Measurements from ENCODE around the gene GLIPR2.

Gene GLIPR2

DNA sequence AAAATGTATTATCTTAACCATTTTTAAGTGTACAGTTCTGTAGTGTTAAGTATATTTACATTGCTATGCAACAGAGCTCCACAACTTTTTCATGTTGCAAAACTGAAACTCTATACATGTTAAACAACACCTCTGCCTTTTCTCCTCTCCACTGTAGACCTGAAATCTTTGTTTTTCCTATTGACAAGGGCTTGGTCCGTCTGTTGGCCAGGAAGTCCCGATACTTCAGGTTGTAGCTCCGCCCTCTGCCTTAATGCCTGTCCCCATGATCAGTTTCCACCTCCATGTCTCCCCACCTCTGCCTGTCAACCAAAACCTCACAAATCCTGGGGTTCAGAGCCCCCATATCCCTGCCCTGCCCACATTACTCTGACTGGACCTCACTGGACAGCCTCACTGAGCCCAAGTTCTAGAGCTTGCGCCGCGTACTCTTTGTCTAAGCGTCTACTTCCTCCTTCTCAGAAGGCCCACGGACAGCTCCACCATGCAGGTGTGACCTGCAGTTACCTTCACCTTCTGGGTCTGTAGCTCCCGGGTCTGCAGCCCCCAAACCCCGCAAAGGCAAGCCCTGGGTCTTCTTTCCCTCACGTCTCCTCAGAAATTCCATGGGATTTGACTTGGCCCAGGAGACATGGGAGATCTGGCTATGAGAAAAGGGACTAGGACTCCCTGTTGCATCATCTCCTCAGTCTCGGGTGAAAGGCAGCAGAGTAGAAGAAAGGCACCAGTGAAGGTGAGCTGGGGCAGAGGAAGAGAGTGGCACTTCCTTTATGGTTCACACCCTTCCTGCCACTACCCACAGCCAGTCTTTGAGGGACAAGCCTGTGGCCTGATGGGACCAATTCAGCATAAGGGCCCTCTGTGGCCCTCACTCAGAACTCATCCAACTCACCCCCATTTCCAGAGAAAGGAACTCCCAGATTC is 8.0 kb downstream of the GLIPR2 start:
- 99% methylated on average over 10 to 11 of the region's 12 CpGs for WGBS, 2 experiments (ENCODE audit: insufficient coverage in 2 of 2)
- H3K4me1 ChIP-seq (ENCODE audit: control insufficient read depth, insufficient read depth, low read length, poor library complexity, severe bottlenecking) = peaks cover 15% of the 10 kb centered on the region
- no peak overlapping the region for H3K27ac ChIP-seq (ENCODE audit: low read depth, low read length, severe bottlenecking)
- H3K36me3 ChIP-seq (ENCODE audit: control insufficient read depth, insufficient read depth, low read length) = peaks cover 60% of the 10 kb centered on the region
- peaks cover 8% of the 10 kb centered on the region for H3K9me3 ChIP-seq (ENCODE audit: control insufficient read depth, low read length)
- H3K4me3 ChIP-seq (ENCODE audit: extremely low read depth, insufficient read depth, low read length, poor library complexity, severe bottlenecking) = no peak overlapping the region

DNA sequence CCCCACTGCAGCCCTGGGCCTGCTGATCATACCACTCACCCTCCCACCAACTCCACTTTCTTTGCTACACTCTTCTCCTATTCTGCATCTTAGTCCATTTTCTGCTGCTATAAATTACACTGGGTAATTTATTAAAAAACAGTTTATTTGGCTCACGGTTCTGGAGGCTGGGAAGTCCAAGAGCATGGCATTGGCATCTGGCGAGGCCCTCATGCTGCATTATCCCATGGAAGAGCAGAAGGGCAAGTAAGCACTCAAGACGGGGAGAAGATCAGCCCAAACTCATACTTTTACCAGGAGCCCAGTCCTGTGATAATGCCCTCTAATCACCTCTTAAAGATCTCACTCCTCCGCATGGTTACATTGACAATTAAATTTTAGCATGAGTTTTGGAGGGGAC is 9.4 kb downstream of the GLIPR2 start:
- WGBS, 2 experiments (ENCODE audit: insufficient coverage in 2 of 2) = 90 to 96% methylated on average over 3 to 4 of the region's 4 CpGs
- Histone ChIP-seq H3K27ac (ENCODE audit: low read depth, low read length, severe bottlenecking) (no peak overlapping the region), H3K36me3 (ENCODE audit: control insufficient read depth, insufficient read depth, low read length) (peaks cover 70% of the 10 kb centered on the region), H3K9me3 (ENCODE audit: control insufficient read depth, low read length) (peaks cover 8% of the 10 kb centered on the region), H3K4me1 (ENCODE audit: control insufficient read depth, insufficient read depth, low read length, poor library complexity, severe bottlenecking) (peaks cover 16% of the 10 kb centered on the region), H3K4me3 (ENCODE audit: extremely low read depth, insufficient read depth, low read length, poor library complexity, severe bottlenecking) (no peak overlapping the region)

DNA sequence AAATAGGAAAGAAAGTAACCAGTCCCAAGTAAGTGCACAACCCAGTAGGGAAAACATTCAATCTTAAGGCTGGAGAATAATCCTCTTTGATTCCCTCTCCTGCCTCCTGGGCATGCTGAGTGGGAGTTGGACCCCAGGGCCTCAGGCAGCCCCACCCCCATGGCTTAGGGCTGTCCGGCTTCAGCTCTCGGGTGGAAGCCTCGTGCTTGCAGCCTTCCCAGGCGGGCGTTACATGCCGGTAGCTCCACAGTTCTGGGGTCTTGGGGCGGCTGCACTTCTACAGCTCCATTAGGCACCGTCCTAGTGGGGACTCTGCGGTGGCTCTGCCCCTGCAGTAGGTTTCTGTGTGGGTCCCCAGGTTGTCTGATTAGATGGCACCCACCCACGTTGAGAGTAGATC is 10.1 kb downstream of the GLIPR2 start:
- peaks cover 20% of the 10 kb centered on the region for H3K4me1 ChIP-seq (ENCODE audit: control insufficient read depth, insufficient read depth, low read length, poor library complexity, severe bottlenecking)
- peaks cover 77% of the 10 kb centered on the region for H3K36me3 ChIP-seq (ENCODE audit: control insufficient read depth, insufficient read depth, low read length)
- H3K9me3 ChIP-seq (ENCODE audit: control insufficient read depth, low read length) = peaks cover 8% of the 10 kb centered on the region

DNA sequence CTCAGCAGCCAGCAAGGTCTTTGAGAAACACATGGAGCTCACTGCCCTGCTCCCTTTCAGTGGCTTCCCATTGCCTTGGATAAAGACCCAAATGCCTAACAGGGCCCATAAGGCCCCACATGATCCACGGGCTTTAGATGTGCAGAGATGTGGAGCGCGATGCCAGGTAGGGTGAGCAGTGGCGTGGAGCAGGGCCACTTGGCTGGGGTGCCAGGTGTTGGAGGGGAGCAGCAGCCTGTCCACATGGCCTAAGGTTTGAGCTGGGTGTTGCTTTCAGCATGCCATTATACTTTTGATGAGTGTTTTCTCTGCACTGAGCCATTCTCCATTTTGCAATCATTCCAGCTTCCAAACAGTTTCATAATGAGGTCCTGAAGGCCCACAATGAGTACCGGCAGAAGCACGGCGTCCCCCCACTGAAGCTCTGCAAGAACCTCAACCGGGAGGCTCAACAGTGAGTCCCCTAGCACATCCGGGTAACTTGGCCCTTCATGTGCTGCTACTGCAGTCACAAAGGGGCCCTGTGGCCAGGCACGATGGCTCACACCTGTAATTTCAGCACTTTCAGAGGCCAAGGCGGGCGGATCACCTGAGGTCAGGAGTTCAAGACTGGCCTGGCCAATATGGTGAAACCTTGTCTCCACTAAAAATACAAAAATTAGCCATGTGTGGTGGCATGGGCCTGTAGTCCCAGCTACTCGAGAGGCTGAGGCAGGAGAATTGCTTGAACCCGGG is 11.1 kb downstream of the GLIPR2 start:
- no peak overlapping the region for H3K27ac ChIP-seq (ENCODE audit: low read depth, low read length, severe bottlenecking)
- no peak overlapping the region for H3K4me3 ChIP-seq (ENCODE audit: extremely low read depth, insufficient read depth, low read length, poor library complexity, severe bottlenecking)
- peaks cover 8% of the 10 kb centered on the region for H3K9me3 ChIP-seq (ENCODE audit: control insufficient read depth, low read length)
- peaks cover 74% of the 10 kb centered on the region for H3K36me3 ChIP-seq (ENCODE audit: control insufficient read depth, insufficient read depth, low read length)
- H3K4me1 ChIP-seq (ENCODE audit: control insufficient read depth, insufficient read depth, low read length, poor library complexity, severe bottlenecking) = peaks cover 24% of the 10 kb centered on the region
- 97 to 98% methylated on average over 9 to 14 of the region's 14 CpGs for WGBS, 2 experiments (ENCODE audit: insufficient coverage in 2 of 2)

More for the DNA sequence above, 10.1 kb downstream of the GLIPR2 start:
- Histone ChIP-seq H3K4me3 (ENCODE audit: extremely low read depth, insufficient read depth, low read length, poor library complexity, severe bottlenecking) (no peak overlapping the region), H3K27ac (ENCODE audit: low read depth, low read length, severe bottlenecking) (no peak overlapping the region)
- 91 to 97% methylated on average over 10 of the region's 10 CpGs for WGBS, 2 experiments (ENCODE audit: insufficient coverage in 2 of 2)

DNA sequence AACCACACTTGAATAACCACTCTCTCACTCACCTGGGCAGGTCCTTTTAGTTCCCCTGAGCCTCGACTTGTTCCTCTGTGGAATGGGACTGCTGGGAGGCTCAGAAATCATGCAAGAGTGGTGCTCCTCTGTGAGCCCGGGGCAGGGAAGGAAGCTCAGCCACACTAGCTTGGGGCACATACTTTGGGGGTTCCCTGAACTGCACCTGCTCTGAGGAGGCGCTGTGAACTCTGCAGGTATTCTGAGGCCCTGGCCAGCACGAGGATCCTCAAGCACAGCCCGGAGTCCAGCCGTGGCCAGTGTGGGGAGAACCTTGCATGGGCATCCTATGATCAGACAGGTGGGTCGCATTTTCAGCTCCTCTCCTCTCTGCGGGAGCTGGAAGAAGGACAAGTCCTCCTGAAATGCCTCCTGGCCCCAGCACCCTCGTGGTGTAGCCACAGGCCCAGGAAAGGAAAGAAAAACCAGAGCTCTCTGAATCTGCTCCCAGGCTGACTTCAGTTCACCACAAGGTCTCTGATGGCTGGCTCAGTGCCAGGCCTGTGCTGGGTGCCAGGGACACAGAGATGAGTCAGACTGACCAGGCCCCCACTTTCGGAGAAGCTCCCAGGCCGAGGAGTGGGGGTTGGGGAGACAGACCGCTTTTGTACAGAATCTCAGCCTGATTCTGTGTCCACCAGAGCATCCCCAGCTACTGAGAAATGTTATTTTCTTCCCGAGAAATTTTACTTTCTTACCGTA is 11.9 kb downstream of the GLIPR2 start:
- 89 to 98% methylated on average over 9 to 12 of the region's 14 CpGs for WGBS, 2 experiments (ENCODE audit: insufficient coverage in 2 of 2)
- Histone ChIP-seq H3K4me1 (ENCODE audit: control insufficient read depth, insufficient read depth, low read length, poor library complexity, severe bottlenecking) (peaks cover 24% of the 10 kb centered on the region), H3K9me3 (ENCODE audit: control insufficient read depth, low read length) (peaks cover 8% of the 10 kb centered on the region), H3K27ac (ENCODE audit: low read depth, low read length, severe bottlenecking) (peak overlapping the region; percentile 72), H3K4me3 (ENCODE audit: extremely low read depth, insufficient read depth, low read length, poor library complexity, severe bottlenecking) (no peak overlapping the region), H3K36me3 (ENCODE audit: control insufficient read depth, insufficient read depth, low read length) (peaks cover 69% of the 10 kb centered on the region)

DNA sequence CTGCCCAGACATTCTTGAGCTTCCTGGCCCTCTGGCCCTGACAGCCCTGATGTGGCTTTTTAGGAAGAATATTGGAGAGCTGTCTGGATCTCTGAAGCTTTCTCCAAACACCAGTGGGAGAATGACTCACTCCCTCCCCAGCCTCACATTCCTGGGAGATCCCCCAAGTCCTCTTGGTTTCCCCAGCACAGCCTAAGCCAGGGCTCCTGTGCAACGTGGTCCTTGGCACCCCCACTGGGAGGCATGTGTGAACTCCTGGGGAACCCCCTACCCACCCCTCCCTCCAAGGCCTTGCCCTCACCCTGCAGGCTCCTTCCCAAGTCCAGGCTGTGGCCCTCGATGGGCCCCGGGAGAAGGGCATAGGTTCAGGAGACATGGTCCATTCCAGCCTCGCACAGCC is 12.7 kb downstream of the GLIPR2 start:
- peak overlapping the region; percentile 72 for H3K27ac ChIP-seq (ENCODE audit: low read depth, low read length, severe bottlenecking)
- no peak overlapping the region for H3K4me3 ChIP-seq (ENCODE audit: extremely low read depth, insufficient read depth, low read length, poor library complexity, severe bottlenecking)
- peaks cover 8% of the 10 kb centered on the region for H3K9me3 ChIP-seq (ENCODE audit: control insufficient read depth, low read length)
- peaks cover 24% of the 10 kb centered on the region for H3K4me1 ChIP-seq (ENCODE audit: control insufficient read depth, insufficient read depth, low read length, poor library complexity, severe bottlenecking)
- peaks cover 61% of the 10 kb centered on the region for H3K36me3 ChIP-seq (ENCODE audit: control insufficient read depth, insufficient read depth, low read length)
- WGBS, 2 experiments (ENCODE audit: insufficient coverage in 2 of 2) = 63 to 82% methylated on average over 1 to 4 of the region's 4 CpGs

DNA sequence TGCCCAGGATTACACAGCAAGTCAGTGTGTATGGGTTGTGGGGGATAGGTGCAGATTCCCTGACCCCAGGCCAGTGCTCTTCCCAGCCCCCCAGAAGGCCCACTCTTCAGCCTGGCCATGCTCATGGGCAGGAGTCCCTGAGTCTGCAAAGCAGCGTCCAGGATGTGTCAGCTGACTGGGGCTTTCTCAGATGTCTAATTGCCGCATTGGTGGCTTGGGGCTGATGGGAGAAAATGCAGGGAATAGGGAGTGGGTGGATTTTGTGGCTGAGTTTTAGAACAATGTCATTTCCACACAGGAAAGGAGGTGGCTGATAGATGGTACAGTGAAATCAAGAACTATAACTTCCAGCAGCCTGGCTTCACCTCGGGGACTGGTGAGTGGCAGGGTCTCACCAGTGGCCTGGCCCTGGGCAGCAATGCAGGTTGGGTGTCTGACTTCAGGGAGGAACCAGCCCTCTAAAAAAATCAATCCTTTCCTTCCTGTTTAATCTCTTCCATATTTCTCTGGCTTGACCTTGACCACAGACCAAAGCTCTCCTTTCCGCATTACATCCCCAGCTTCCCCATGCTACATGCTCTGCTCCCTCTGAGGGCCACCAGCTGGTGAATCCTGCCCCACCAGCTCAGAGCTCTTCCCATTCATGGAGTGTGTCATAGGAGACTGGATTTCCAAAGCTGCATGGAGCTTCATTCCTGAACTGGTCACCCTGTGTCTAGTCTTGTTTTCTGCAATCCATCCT is 14.2 kb downstream of the GLIPR2 start:
- Histone ChIP-seq H3K4me1 (ENCODE audit: control insufficient read depth, insufficient read depth, low read length, poor library complexity, severe bottlenecking) (peaks cover 24% of the 10 kb centered on the region), H3K27ac (ENCODE audit: low read depth, low read length, severe bottlenecking) (no peak overlapping the region), H3K4me3 (ENCODE audit: extremely low read depth, insufficient read depth, low read length, poor library complexity, severe bottlenecking) (no peak overlapping the region), H3K9me3 (ENCODE audit: control insufficient read depth, low read length) (peaks cover 6% of the 10 kb centered on the region), H3K36me3 (ENCODE audit: control insufficient read depth, insufficient read depth, low read length) (peaks cover 57% of the 10 kb centered on the region)
- WGBS, 2 experiments (ENCODE audit: insufficient coverage in 2 of 2) = 93 to 100% methylated on average over 2 to 4 of the region's 4 CpGs

DNA sequence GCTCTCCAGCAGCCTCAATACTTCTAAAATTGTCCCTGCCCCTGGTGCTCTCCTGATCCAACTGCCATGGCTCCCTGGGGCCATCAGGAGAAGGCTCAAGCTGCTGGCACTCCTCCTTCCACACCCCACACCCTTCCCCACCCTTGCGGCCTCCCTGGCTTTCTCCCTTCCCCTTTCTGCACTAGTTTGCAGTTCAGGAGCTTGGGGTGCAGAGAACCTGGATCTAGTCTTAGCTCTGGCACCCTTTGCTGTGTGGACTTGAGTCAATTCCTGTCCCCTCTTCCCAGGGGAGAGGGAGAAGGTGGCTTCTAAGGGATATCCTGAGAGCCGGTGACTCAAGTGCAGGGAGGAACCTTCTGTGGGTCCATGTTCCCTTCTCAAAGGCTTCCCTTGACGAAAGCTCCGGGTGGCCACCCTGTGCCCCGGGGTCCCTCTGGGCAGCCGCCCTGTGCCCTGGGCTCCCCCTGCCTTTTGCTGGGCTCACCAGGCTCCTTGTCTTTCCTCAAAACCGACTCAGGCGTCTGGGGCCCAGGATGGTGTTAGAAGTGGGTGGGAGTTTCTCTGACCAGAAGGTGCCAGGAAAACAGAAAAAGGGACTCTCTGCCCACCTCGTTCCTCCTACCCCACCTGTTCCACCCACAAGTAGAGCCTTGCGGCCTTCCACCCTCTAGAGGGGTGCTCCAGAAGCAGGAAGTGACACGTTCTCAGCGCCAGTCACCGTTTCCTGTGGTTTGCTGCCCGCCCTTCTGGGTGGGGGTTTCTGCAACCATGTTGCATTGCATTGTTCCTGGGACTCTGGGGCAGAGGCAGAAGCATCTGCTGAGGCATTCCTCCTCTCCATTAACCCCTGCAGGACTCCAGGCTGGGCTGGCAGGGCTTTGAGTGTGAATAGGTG is 15.0 kb downstream of the GLIPR2 start:
- peaks cover 4% of the 10 kb centered on the region for H3K9me3 ChIP-seq (ENCODE audit: control insufficient read depth, low read length)
- H3K4me1 ChIP-seq (ENCODE audit: control insufficient read depth, insufficient read depth, low read length, poor library complexity, severe bottlenecking) = peaks cover 24% of the 10 kb centered on the region
- no peak overlapping the region for H3K4me3 ChIP-seq (ENCODE audit: extremely low read depth, insufficient read depth, low read length, poor library complexity, severe bottlenecking)
- WGBS, 2 experiments (ENCODE audit: insufficient coverage in 2 of 2) = 87 to 88% methylated on average over 11 to 12 of the region's 14 CpGs
- H3K36me3 ChIP-seq (ENCODE audit: control insufficient read depth, insufficient read depth, low read length) = peaks cover 58% of the 10 kb centered on the region
- H3K27ac ChIP-seq (ENCODE audit: low read depth, low read length, severe bottlenecking) = no peak overlapping the region

DNA sequence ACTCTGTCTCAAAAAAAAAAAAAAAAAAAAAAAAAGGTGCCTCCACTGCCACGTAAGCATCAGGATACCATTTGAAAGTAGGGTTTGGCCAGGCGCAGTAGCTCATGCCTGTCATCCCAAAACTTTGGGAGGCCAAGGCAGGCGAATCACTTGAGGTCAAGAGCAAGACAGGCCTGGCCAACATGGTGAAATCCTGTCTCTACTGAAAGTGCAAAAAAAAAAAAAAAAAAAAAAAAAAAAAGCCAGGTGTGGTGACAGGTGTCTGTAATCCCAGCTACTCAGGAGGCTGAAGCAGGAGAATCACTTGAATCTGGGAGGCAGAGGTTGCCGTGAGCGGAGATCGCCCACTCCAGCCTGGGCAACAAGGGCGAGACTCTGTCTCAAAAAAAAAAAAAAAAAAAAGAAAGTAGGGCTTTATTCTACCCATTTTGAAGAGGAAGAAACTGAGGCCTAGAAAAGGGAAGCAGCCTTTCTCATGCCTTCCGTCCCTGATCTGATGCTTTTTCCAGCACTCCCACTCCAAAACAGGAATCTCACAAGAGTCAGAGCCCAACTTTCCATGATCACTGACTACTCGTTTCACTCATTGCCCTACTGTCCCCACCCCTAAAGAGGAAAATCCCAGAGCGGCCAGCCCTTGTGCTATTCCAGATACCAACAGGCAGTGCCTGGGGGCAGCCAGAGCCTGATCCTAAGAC is 16.4 kb downstream of the GLIPR2 start:
- no peak overlapping the region for H3K4me3 ChIP-seq (ENCODE audit: extremely low read depth, insufficient read depth, low read length, poor library complexity, severe bottlenecking)
- H3K27ac ChIP-seq (ENCODE audit: low read depth, low read length, severe bottlenecking) = no peak overlapping the region
- WGBS, 2 experiments (ENCODE audit: insufficient coverage in 2 of 2) = 93 to 94% methylated on average over 3 to 6 of the region's 10 CpGs
- H3K36me3 ChIP-seq (ENCODE audit: control insufficient read depth, insufficient read depth, low read length) = peaks cover 51% of the 10 kb centered on the region
- H3K4me1 ChIP-seq (ENCODE audit: control insufficient read depth, insufficient read depth, low read length, poor library complexity, severe bottlenecking) = peaks cover 24% of the 10 kb centered on the region
- H3K9me3 ChIP-seq (ENCODE audit: control insufficient read depth, low read length) = peaks cover 5% of the 10 kb centered on the region
